ENCODE data around the gene COTL1. TPM values are rescaled to one million over a fixed set of nuclear protein-coding genes. Genes with fewer than 3 reads are reported as not detected.

Gene COTL1
- total and polyA plus RNA-seq, 9 of the 15 experiments (the other 6 are each of a cell fraction or from before 2014, with no cell fraction given), result 27.7 to 185 (median 72.5) TPM

GRCh38 chr16:84596801-84597527 lies 20.9 kb downstream of the COTL1 start (continued):
- no peak for TF ChIP-seq NR4A1 (CRISPR knock-in tag; IDR thresholded peaks at IDR 0.05)
- no peak for TF ChIP-seq NR4A1 (tag; IDR thresholded peaks at IDR 0.05)
- TF ChIP-seq HDAC2 (IDR thresholded peaks at IDR 0.05), result peak; percentile 84

- intact Hi-C loops (cut with micrococcal nuclease), result no loop called here
- H3K4me3 ChIP-seq, result no peak overlapping the region
Measured at GRCh38 chr16:84596161-84596560, 21.7 kb downstream of the COTL1 start.

More at GRCh38 chr16:84596161-84596560, 21.7 kb downstream of the COTL1 start:
- Histone ChIP-seq H3K4me1 (replicated peaks in 1 of 2; ENCODE audit: control insufficient read depth in 2 of 2, insufficient read depth in 2 of 2, low read length in 2 of 2) (peaks cover 50 to 57% of the 10 kb centered on the region in 2 experiments), H3K9ac (ENCODE audit: insufficient read depth in 1 of 2, low read depth in 2 of 2, low read length in 2 of 2) (no peak overlapping the region), H2AFZ (ENCODE audit: low read depth, low read length) (no peak overlapping the region), H3K27ac (ENCODE audit: extremely low read depth, low read depth, low read length) (no peak overlapping the region), H3K9me1 (ENCODE audit: control insufficient read depth, insufficient read depth, low read length) (no peaks in the 10 kb centered on the region), H3K79me2 (ENCODE audit: control insufficient read depth, insufficient read depth, low read length) (peaks cover 65% of the 10 kb centered on the region), H3K36me3 (ENCODE audit: control insufficient read depth, insufficient read depth, low read length) (peaks cover 11% of the 10 kb centered on the region; the same call in 1 of the 3 replicates), H4K20me1 (replicated peaks; ENCODE audit: control insufficient read depth, insufficient read depth, low read length) (peaks cover 3% of the 10 kb centered on the region; the same call in 1 of the 2 replicates), H3K4me2 (ENCODE audit: insufficient read depth, low read length) (no peak overlapping the region), H3K27me3 (ENCODE audit: control insufficient read depth in 2 of 2, insufficient read depth in 2 of 2, low read length in 2 of 2) (no peaks in the 10 kb centered on the region), H3K9me3 (replicated peaks; ENCODE audit: control insufficient read depth, insufficient read depth, low read depth, low read length) (no peaks in the 10 kb centered on the region)
- ChIA-PET POLR2A (no interaction called here), CTCF (ENCODE audit: low intra/inter-chr PET ratio) (no interaction called here)
- no peak for DNase-seq (ENCODE audit: extremely low read depth in 1 of 4, low spot score in 3 of 4)
- FAIRE-seq, result no peak
- ATAC-seq, result no peak
- in situ Hi-C loops (cut with MboI), result no loop called here
- BruUV-seq (replicated peaks), result no TSS peak
- TF ChIP-seq GATA2 (CRISPR knock-in tag; IDR thresholded peaks at IDR 0.05) (no peak), BCOR (IDR thresholded peaks at IDR 0.05) (peak; percentile 77; the same call in 1 of the 2 replicates), ZNF75A (CRISPR knock-in tag; IDR thresholded peaks at IDR 0.05) (no peak), HNRNPK (IDR thresholded peaks at IDR 0.05; ENCODE audit: low read depth, low read length, poor library complexity, severe bottlenecking) (no peak), ADNP (tag; IDR thresholded peaks at IDR 0.05) (peak; percentile 82; the same call in 1 of the 2 replicates), JUND (IDR thresholded peaks at IDR 0.05; ENCODE audit: borderline replicate concordance, low read depth, low read length) (no peak), JUND (tag; IDR thresholded peaks at IDR 0.05; ENCODE audit: borderline replicate concordance, low read depth, low read length) (no peak), KDM1A (IDR thresholded peaks at IDR 0.05) (peak in 1 of 2 experiments; percentile 47; a peak in 1 of 4 replicates), CHD4 (IDR thresholded peaks at IDR 0.05; ENCODE audit: insufficient read depth, insufficient replicate concordance, low read depth, low read length, poor library complexity, severe bottlenecking) (peak; percentile 37), RBM25 (IDR thresholded peaks at IDR 0.05; ENCODE audit: low read depth, low read length, severe bottlenecking) (peak; percentile 89)

Data from K562 (cell line).